C4-2B (cell line): ENCODE results near the gene TEKTIP1.

Experiments used
- H3K27ac ChIP-seq: fragments of 450-650 bp; 2 replicates; pipeline ENCODE4 v1.5.1; 2017
- CTCF ChIP-seq: fragments of 450-650 bp; conservative IDR thresholded peaks from 2 replicates; pipeline ENCODE4 v1.5.1; 2017; ENCODE audit warnings: mild to moderate bottlenecking
- ZFX ChIP-seq: fragments of 450-650 bp; IDR thresholded peaks from 2 replicates; pipeline ENCODE4 v1.6.1; 2017

The TEKTIP1 gene

GRCh38 chr19:3515891-3516422 lies 23.0 kb upstream of the TEKTIP1 start:
- H3K27ac ChIP-seq = no peak overlapping the region
- TF ChIP-seq CTCF = no peak

- TF ChIP-seq CTCF (no peak), ZFX (no peak)
- H3K27ac ChIP-seq = 0 out of 2 replicates have a peak overlapping the region, but pooled peaks have one; percentile 5
These were observed 22.2 kb upstream of the TEKTIP1 start for GRCh38 chr19:3516675-3517207.

GRCh38 chr19:3517638-3518037 lies 21.3 kb upstream of the TEKTIP1 start:
- TF ChIP-seq ZFX = no peak
- TF ChIP-seq CTCF = no peak
- H3K27ac ChIP-seq = no peak overlapping the region

- TF ChIP-seq CTCF (no peak), ZFX (no peak)
- no peak overlapping the region for H3K27ac ChIP-seq
These were observed 20.7 kb upstream of the TEKTIP1 start for GRCh38 chr19:3518255-3518654.

GRCh38 chr19:3518659-3519058 lies 20.3 kb upstream of the TEKTIP1 start:
- TF ChIP-seq ZFX = no peak
- no peak for TF ChIP-seq CTCF
- no peak overlapping the region for H3K27ac ChIP-seq

GRCh38 chr19:3519126-3519525 lies 19.8 kb upstream of the TEKTIP1 start:
- TF ChIP-seq CTCF (no peak), ZFX (no peak)
- no peak overlapping the region for H3K27ac ChIP-seq

GRCh38 chr19:3520166-3521103 lies 18.5 kb upstream of the TEKTIP1 start:
- no peak overlapping the region for H3K27ac ChIP-seq
- TF ChIP-seq CTCF (no peak), ZFX (no peak)
